ENCODE data around the gene SLC30A1.

SLC30A1 gene

DNA sequence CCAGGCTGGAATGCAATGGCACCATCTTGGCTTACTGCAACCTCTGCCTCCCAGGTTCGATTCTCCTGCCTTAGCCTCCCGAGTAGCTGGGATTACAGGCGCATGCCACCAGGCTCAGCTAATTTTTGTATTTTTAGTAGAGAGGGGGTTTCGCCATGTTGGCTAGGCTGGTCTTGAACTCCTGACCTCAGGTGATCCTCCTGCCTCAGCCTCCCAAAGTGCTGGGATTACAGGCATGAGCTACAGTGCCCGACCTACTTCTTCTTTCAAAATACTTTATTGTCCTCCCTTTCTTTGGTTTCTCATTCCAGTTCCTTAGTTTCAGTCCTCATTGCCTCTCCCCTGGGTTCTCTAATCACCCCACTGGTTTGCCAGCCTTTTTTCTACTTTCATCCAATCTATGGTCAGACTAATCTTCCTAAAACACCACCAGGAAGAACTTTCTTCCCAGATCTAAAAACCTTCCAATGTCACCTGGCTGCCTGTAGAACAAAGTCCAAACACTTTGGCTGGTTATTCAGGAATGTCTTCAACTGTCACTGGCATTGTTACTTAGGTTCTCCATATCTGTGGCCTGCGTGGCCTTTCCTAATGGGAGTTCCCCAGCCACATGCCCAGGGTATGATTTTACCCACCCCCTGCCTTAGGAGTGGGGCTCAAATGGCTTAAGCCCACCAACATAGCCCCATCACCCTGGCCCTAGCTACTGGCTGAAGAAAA, 29.0 kb upstream of the SLC30A1 start:
- no peak for DNase-seq (ENCODE audit: low spot score)

DNA sequence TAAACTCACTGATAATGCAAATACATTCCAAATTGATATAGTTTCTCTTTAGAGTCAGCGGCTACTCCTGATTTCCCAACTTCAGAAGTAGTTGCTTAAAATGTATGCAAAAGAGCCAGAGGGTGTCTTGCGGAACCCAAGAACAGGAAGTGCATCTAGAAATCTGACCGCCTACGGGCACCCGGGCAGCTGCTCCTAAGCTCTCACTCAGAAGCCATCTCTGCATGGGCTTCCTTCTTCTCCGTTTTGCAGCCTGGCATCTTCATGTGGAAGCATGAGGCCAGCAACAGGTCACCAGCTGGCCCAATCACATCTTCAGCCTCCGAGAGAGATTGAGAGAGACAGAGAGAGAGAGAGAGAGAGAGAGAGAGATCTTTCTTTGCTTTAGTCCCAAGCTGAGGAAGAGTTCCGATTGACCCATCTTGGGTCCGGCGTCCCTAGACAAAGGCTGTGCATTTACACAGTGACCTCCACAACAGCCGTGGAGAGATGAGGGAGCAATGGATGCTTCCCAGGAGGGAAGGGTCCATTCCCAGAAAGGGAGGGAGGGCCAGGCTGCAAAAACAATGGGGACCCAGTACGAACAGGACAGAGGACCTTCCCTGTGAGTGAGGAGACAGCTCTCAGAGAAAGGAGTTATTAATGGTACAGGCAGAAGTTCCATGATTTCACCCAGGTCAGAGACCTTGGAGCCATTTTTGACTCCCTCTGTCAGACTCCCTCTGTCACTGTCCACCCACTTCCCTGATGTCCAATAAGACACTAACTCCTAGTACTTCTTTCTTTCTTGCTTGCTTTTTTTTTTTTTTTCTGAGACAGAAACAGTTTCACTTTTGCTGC, 28.2 kb upstream of the SLC30A1 start:
- peak; percentile 62 for DNase-seq (ENCODE audit: low spot score)

DNA sequence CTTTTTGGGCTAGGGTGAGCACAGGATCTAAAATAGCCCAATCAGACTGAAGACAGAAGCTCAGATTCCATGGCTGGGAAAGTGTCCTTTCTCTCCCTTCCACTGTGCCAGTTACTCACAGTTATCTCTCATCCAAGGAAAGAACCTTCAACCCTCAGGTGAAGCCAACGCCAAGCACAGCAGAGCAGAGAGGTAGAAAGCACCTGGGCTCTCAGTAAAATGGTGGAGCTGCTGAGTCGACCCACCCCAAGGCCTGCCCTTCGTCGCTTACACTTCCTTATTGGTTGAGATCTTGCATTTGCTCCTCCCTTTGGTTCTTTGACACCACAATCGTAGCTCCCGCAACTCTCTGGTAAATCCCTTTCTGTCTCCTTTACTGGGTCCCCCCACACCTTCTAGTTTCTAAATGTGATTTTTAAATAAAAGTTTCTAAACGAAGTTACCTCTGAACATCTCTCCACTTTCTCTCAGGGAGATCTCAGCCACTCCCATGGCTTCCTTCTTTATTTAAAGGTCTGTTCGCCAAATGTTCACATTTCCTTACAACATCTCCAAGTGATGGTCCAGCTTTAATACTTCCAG, 27.5 kb upstream of the SLC30A1 start:
- peak; percentile 20 for DNase-seq (ENCODE audit: low spot score)

DNA sequence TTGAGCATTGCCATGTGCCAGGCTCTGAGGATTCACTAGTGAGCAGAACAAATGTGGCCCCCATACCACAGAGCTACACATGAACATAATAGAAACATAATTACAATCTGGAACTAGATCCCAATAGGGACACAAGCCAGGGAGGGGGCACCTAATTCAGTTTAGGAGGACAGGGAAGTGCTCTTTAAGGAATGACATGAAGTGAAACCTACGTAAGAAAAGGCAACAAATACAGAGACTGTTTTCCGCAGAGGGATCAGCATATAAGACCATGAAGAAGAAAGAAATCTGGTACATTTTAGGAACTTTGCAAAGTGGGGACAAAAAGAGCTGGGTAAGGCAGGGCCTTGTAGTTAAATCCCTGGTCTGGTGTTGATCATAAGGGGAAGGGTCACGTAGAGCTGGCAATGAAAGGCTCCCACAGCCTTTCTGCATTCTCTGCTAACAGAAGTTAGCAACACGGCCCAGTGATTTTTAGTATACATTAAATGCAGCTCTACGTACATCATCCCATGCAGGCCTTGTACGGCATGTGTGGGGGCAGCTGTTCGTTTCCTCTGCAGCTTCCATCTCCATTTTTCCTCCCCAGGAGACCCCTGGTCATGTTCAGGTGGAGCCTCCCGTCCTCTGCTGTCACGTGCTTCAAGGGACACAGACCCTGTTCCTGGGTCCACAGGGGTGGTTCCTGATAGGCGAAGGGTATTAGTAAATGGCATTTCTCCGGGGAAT, 26.8 kb upstream of the SLC30A1 start:
- no peak for DNase-seq (ENCODE audit: low spot score)

GRCh38 chr1:211605034-211605433, 26.1 kb upstream of the SLC30A1 start:
- no peak for DNase-seq (ENCODE audit: low spot score)

DNA sequence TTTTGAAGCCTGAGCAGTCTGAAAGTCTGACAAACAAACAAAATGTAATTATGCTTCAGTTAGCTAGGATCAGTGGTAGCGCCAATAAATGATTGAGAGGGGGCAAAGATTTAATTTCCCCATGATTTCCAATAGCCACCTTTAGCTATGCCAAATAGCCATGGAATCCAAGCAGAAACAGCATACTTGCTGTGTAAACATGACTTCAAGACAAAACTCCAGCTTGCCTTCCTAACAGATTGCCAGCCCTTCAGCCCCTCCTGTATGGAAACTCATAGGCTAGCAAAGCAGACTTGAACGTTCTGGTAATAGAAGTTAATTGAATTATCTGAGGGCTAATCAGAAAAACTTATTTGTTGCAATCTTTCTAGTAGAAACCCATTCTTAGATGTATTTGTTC, 25.6 kb upstream of the SLC30A1 start:
- no peak for DNase-seq (ENCODE audit: low spot score)

DNA sequence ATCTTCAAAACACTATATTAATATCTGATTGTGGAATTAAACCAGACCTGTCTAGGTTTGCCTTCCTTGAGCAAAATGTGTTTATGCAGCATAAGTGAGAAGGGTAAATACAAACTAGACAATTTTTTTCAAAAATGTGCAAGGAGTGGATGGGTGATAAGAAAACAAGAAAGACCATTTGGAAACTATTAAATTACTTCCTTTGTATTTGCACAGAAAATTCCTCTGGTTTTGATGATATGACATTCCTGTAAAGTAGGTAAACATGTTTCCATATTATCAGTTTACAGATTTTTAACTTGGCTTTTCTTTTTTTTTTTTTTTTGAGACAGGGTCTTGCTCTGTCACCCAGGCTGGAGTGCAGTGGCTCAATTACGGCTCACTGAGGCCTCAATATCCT, 24.8 kb upstream of the SLC30A1 start:
- no peak for DNase-seq (ENCODE audit: low spot score)

GRCh38 chr1:211603191-211603701, 24.3 kb upstream of the SLC30A1 start:
- no peak for DNase-seq (ENCODE audit: low spot score)

- no peak for DNase-seq (ENCODE audit: low spot score)
Observed at GRCh38 chr1:211601982-211602670, 23.2 kb upstream of the SLC30A1 start.

- no peak for DNase-seq (ENCODE audit: low spot score)
Observed at GRCh38 chr1:211601159-211601558, 22.2 kb upstream of the SLC30A1 start.

GRCh38 chr1:211599250-211599649, 20.3 kb upstream of the SLC30A1 start:
- DNase-seq (ENCODE audit: low spot score) = no peak

DNA sequence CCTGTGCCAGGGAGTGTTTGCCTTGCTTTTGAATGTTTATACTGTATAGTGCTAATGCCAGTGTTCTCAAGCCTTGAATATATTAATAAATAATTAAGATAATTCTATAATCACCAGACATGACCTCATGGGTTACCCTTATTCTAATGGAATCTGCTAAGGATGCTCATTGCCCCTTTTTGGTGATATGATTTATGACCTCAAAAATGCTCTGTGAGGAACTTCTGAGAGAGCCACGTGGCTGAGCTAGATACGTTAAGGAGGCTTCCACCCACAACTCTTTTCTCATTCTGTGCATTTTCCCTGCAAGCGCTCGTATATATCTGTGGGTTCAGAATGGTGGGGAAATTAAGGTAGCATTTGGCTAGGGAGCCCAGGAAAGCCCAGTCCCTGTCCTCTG, 19.6 kb upstream of the SLC30A1 start:
- no peak for DNase-seq (ENCODE audit: low spot score)

DNA sequence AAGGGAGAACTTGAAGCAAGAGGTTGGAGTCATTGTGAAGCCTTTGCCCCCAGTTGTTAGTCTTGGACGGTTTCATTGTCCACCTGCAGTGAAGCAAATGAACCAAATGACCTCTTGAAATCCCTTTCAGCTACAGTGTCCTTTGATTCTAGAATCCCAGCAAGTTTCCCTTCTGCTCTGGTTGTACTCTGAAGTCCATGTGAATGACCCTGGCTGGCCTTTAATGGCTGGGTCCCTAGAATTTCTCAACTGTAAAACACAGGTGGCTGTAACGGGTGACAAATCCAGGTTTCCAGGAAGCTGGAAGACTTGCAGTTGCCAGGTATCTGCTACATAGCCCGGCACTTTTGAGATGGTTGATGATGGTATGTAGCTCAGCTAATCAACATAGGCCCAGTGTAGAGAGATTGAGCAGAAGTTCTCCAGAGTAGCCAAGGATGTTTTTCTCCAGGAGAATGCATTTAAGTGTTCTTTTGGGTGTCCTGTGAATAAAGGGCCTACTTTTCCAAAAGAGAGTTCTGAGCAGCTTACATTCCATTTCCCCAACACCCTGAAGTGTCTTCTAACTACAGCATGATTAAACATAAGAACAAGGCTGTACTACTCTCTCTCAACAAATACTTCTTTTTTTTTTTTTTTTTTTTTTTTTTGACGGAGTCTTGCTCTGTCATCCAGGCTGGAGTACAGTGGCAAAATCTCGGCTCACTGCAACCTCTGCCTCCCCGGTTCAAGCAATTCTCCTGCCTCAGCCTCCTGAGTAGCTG, 17.6 kb upstream of the SLC30A1 start:
- DNase-seq (ENCODE audit: low spot score) = no peak

DNA sequence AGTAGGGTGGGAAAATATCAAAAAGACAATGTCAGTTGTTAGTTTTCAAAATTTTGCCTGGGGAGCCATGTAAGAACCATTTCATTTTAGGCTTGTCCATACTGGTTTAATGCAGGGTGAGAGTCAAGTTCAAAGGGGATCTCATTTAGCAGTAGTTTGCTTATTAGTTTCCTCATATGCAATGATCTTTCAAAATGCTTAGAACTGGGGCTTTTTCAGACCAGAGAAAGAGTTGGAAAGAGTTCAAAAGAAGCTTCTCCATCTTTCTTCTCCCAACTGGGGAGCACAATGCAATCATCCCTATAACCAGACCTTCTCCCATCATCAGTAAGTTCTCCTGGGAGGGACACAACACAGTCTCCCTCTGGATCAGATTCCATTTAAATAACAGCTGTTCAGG, 16.5 kb upstream of the SLC30A1 start:
- no peak for DNase-seq (ENCODE audit: low spot score)

GRCh38 chr1:211591980-211592493, 13.1 kb upstream of the SLC30A1 start:
- DNase-seq (ENCODE audit: low spot score) = no peak

DNA sequence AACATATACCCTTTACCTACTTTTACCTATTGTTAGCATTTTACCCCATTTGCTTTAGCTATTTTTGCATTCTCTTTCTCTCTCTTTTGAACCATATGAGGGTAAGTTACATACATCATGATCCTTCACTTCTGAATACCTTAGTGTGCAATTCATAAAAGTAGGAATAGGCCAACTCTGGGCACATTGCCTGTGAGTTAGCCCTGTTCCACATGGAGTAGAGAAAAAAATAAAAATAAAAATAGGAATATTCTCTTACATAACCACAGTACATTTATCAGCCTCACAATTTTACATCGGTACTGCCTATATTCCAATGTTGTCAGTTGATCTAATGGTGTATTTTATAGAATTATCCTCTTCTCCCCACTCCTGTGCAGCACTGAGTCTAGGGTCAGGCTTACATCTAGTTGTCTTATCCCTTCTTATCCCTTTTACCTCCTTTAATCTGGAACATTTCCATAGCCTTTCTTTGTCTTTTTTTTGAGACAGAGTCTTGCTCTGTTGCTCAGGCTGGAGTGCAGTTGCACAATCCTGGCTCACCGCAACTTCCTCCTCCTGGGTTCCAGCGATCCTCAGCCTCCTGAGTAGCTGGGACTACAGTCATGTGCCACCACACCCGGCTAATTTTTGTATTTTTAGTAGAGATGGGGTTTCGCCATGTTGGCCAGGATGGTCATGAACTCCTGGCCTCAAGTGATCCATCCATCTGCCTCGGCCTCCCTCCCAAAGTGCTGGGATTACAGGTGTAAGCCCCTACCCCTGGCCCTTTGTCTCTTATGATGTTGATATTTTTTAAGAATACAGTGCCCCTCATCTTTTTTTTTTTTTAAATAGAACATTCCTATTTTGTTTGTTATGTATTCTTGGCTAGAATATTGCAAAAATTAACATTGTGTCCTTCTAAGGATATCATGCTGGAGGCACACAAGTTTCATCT, 11.1 kb upstream of the SLC30A1 start:
- no peak for DNase-seq (ENCODE audit: low spot score)

- no peak for DNase-seq (ENCODE audit: low spot score)
Observed at GRCh38 chr1:211588711-211589110, 9.8 kb upstream of the SLC30A1 start.

GRCh38 chr1:211587123-211587522, 8.2 kb upstream of the SLC30A1 start:
- DNase-seq (ENCODE audit: low spot score) = no peak

GRCh38 chr1:211586538-211586937, 7.6 kb upstream of the SLC30A1 start:
- no peak for DNase-seq (ENCODE audit: low spot score)
